Spleen (tissue), 13 donors: ENCODE data around the gene RNASE1. TPM values are rescaled to one million over a fixed set of nuclear protein-coding genes. Genes with fewer than 3 reads are reported as not detected.
A peak's percentile ranks its signal among the peaks of the same experiment; 100 is the strongest.

ENCODE experiments used
- DNase-seq: peaks from one replicate; pipeline ENCODE4 v3.0.0-alpha.2; 2020
- H3K27ac ChIP-seq, 8 donors: fragments of 200-600 bp; sonication (generic) in 7 of 8; 1 replicate in 4 of 8; 2 replicates in 4 of 8; pipeline versions ENCODE4 v1.5.0 to v1.8.0; 2016 to 2021; ENCODE audit warnings: inconsistent platforms in 4 of 8, mild to moderate bottlenecking in 4 of 8, moderate library complexity in 1 of 8
- H3K27me3 ChIP-seq, 7 donors: fragments of 200-600 bp; sonication (generic) in 6 of 7; replicated peaks in 1 of 7; 1 replicate in 4 of 7; 2 replicates in 3 of 7; pipeline versions ENCODE4 v1.5.0 to v1.8.0; 2016 to 2021; ENCODE audit warnings: inconsistent platforms in 3 of 7, mild to moderate bottlenecking in 1 of 7
- H3K36me3 ChIP-seq, 6 donors: fragments of 200-600 bp; sonication (generic) in 5 of 6; 1 replicate in 4 of 6; 2 replicates in 2 of 6; pipeline versions ENCODE4 v1.5.0 to v1.8.0; 2016 to 2021; ENCODE audit warnings: inconsistent platforms in 2 of 6
- H3K4me1 ChIP-seq, 6 donors: fragments of 200-600 bp; sonication (generic) in 5 of 6; 1 replicate in 3 of 6; 2 replicates in 3 of 6; pipeline versions ENCODE4 v1.5.0 to v1.8.0; 2016 to 2021; ENCODE audit warnings: inconsistent platforms in 3 of 6
- H3K4me3 ChIP-seq, 8 donors: fragments of 200-600 bp; sonication (generic) in 7 of 8; 1 replicate in 4 of 8; 2 replicates in 4 of 8; pipeline versions ENCODE4 v1.5.0 to v1.8.0; 2016 to 2021; ENCODE audit warnings: inconsistent platforms in 4 of 8, mild to moderate bottlenecking in 4 of 8, moderate library complexity in 2 of 8
- H3K9me3 ChIP-seq, 8 donors: fragments of 200-600 bp; sonication (generic) in 7 of 8; 1 replicate in 4 of 8; 2 replicates in 4 of 8; pipeline versions ENCODE4 v1.5.0 to v1.8.0; 2016 to 2021; ENCODE audit warnings: inconsistent platforms in 4 of 8
- POLR2A ChIP-seq, 3 donors: fragments of 450-650 bp; IDR thresholded peaks; one replicate each; pipeline ENCODE4 v1.5.1; 2017; ENCODE audit warnings: antibody characterized with exemption in 3 of 3, mild to moderate bottlenecking in 1 of 3
- POLR2AphosphoS5 ChIP-seq, 3 donors: sonication (generic); formaldehyde crosslinking; IDR thresholded peaks; one replicate each; pipeline ENCODE4 v1.5.1; 2017; ENCODE audit warnings: antibody characterized with exemption in 3 of 3
- WGBS, 5 donors: extraction: QIAGEN DNeasy Blood & Tissue Kit in 3 of 5; methylation state at CpG; one replicate each; pipeline versions ENCODE4 v1.1.5 to v1.1.7; 2013 to 2018; 5-methylcytosine and 5-hydroxymethylcytosine counted together
- intact Hi-C: fragments of 100-400 bp; cut with DNase I; formaldehyde crosslinking; loops from one replicate; pipeline ENCODE4 v1.15.0; 2023; ENCODE audit warnings: low total_unique reads
- long read RNA-seq, 2 donors: transcript quantifications; one replicate each; lab custom pipeline, GENCODE V29; 2026
- polyA plus RNA-seq, 3 donors: library from polyadenylated mRNA; stranded (reverse); fragments of 200-250 nt; gene quantifications; one replicate each; pipeline ENCODE4 v1.2.1, GENCODE V29; 2013
- total RNA-seq, 7 donors: library from RNA; depleted of rRNA in 3 of 7; stranded (reverse); fragments of >200 nt in 3 of 7; fragmentation: NEBNext Ultra II Directional in 4 of 7; extraction: Animal tissue kit (Norgen Biotek cat#: 25700) in 4 of 7; gene quantifications; one replicate each; pipeline versions ENCODE4 v1.1.0 to v1.2.1, GENCODE V29; 2016 to 2021
- TF ChIP-seq, protein P1 (sequence below), 11 experiments: fragments of 200-600 bp in 7 of 11; fragments of 450-650 bp in 4 of 11; sonication (generic) in 4 of 11; IDR thresholded peaks in 8 of 11; conservative IDR thresholded peaks in 3 of 11; 1 replicate in 7 of 11; 2 replicates in 4 of 11; pipeline versions ENCODE4 v1.4.0 to v1.8.0; 2016 to 2021; ENCODE audit warnings: antibody characterized with exemption in 11 of 11, inconsistent platforms in 4 of 11, mild to moderate bottlenecking in 1 of 11
- donor health status: healthy with polysubstance abuse.
- donor health status: DM: no; HTN: no; CAD: no; lungs with moderate emphysema.
- donor health status: DM: no; HTN: no; CAD: no.
- donor health status: Bipolar disorder and iron deficiency.
- donor health status: healthy.
- donor health status: DM: no; HTN: no; CAD: no.
- donor health status: DM: yes; HTN: yes; CAD: no.

Gene RNASE1
- total RNA-seq (100 to 1,000 TPM; 145 to 497 (median 339) TPM), polyA plus RNA-seq (100 to 1,000 TPM in 1 of 3 donors, 10 to 100 TPM in 2; 61.9 to 151 (median 79.0) TPM)
- long read RNA-seq, donor 1, transcript RNASE1-201 (3 exons, 878 nt): minor isoform, 19 of 457 reads
- long read RNA-seq, donor 1, transcript RNASE1-202 (2 exons, 1,348 nt): major isoform, 415 of 457 reads
- long read RNA-seq, donor 1, transcript RNASE1-203 (3 exons, 769 nt): minor isoform, 20 of 457 reads
- long read RNA-seq, donor 1, partial matches to known transcripts: 0 of 457 reads
- long read RNA-seq, donor 1, other reads (novel, unspliced or antisense): 0 of 457 reads
- long read RNA-seq, donor 2, transcript RNASE1-203 (3 exons, 769 nt): minor isoform, 6 of 122 reads
- long read RNA-seq, donor 2, transcript RNASE1-202 (2 exons, 1,348 nt): major isoform, 112 of 122 reads
- long read RNA-seq, donor 2, partial matches to known transcripts: 0 of 122 reads
- long read RNA-seq, donor 2, other reads (novel, unspliced or antisense): 0 of 122 reads

DNA sequence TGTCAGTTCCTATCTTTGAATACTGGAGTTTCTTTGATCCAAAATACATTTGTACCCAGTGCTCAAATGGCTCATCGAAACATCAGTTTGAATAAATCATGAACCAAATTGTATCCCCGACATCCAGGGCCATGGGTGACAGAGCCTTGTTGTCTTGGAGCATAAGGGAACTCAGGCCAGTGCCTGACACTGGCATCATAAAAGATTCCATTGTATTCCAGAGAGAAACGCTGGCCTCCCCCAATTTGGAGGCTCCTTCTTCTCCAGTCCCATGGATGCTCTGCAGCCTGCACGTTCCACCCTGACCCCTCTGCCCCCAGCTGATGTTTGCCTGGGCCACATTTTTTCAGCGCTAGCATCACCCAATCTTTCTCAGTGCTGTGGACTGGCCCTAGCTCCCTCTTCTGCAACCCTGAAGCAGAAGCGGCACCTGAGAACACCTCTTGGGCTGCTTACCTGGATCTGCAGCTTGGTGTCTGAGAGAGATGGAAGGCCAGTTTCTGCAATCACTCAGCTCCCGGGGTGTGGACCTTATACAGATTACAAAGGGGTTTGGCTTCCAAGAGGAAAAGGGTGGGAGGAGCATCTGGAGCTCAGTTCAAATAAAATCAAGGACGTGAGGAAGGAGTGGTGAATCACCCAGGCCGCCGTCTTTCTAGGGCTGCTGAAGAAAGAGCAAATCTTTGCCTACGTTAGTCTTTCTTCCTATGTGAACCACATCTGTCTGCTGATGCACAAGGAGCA lies at the start of gene RNASE1:
Gene RNASE1, minus strand, starts transcription at position 504 of the 744 bp plus-strand sequence. CDS start 776 bp downstream, outside the sequence.
- peak within 1 kb of the TSS; percentile 2 to 87 (median 82) for H3K27ac ChIP-seq
- H3K4me3 ChIP-seq: peak within 1 kb of the TSS; percentile 23 to 71 (median 48)
- H3K27me3 ChIP-seq: no peaks in the 10 kb centered on the region
- peak in 1 of 3 donors; percentile 71 for TF ChIP-seq POLR2A (IDR thresholded peaks at IDR 0.05)
- TF ChIP-seq, protein P1, sequence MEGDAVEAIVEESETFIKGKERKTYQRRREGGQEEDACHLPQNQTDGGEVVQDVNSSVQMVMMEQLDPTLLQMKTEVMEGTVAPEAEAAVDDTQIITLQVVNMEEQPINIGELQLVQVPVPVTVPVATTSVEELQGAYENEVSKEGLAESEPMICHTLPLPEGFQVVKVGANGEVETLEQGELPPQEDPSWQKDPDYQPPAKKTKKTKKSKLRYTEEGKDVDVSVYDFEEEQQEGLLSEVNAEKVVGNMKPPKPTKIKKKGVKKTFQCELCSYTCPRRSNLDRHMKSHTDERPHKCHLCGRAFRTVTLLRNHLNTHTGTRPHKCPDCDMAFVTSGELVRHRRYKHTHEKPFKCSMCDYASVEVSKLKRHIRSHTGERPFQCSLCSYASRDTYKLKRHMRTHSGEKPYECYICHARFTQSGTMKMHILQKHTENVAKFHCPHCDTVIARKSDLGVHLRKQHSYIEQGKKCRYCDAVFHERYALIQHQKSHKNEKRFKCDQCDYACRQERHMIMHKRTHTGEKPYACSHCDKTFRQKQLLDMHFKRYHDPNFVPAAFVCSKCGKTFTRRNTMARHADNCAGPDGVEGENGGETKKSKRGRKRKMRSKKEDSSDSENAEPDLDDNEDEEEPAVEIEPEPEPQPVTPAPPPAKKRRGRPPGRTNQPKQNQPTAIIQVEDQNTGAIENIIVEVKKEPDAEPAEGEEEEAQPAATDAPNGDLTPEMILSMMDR (IDR thresholded peaks at IDR 0.05 in 8 of 11, conservative IDR thresholded peaks at IDR 0.05 in 3 of 11): no peak
- TF ChIP-seq POLR2AphosphoS5 (IDR thresholded peaks at IDR 0.05): peak in 2 of 3 donors; percentile 52 to 66
- H3K36me3 ChIP-seq: no peaks in the 10 kb centered on the region
- intact Hi-C loops: no loop called here
- peaks cover 0 to 58% (median 35%) of the 10 kb centered on the region in 6 donors for H3K4me1 ChIP-seq
- 58 to 71% (median 63%) methylated on average over 11 of the region's 11 CpGs for WGBS, 5 donors
- H3K9me3 ChIP-seq: no peaks in the 10 kb centered on the region
- no peak for DNase-seq

DNA sequence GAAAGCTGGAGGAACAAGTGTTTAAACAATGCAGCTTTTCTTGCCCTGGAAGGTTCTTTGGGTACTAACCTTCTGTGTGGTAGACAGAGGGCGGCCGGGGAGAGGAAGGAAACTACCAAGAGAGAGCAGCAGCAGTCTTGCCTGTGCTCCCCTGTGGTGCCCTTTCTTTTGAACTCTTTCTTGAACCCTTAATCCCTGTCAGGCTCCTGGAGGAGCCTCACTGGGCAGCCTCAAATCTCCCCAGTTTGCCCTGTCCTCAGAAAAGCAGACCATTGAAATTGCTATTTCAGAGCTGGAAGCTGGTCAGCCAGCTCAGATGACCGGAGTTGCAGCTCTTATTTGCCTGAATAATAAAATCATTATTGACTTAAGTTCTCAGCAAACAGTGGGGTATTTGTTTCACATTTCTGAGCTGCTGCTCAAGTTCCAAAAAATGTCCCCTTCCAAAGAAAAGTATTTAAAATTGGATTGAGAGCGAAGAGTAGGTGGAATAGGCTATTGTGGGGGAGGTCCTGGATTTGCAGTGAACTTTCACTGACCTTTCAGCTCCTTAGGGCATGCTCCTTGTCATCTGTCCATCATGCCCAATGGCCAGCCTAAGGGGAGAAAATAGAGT lies 46.4 kb upstream of the RNASE1 start:
- intact Hi-C loops: no loop called here
- TF ChIP-seq POLR2A (IDR thresholded peaks at IDR 0.05): no peak
- TF ChIP-seq, protein P1 (IDR thresholded peaks at IDR 0.05 in 8 of 11, conservative IDR thresholded peaks at IDR 0.05 in 3 of 11): no peak
- TF ChIP-seq POLR2AphosphoS5 (IDR thresholded peaks at IDR 0.05): no peak
- DNase-seq: no peak
- H3K4me3 ChIP-seq: no peak overlapping the region
- H3K27me3 ChIP-seq: no peaks in the 10 kb centered on the region
- 43 to 62% (median 50%) methylated on average over 4 of the region's 4 CpGs for WGBS, 5 donors
- H3K36me3 ChIP-seq: no peaks in the 10 kb centered on the region
- H3K4me1 ChIP-seq: peaks cover 0 to 18% (median 0%) of the 10 kb centered on the region in 6 donors
- H3K9me3 ChIP-seq: no peaks in the 10 kb centered on the region
- no peak overlapping the region for H3K27ac ChIP-seq

DNA sequence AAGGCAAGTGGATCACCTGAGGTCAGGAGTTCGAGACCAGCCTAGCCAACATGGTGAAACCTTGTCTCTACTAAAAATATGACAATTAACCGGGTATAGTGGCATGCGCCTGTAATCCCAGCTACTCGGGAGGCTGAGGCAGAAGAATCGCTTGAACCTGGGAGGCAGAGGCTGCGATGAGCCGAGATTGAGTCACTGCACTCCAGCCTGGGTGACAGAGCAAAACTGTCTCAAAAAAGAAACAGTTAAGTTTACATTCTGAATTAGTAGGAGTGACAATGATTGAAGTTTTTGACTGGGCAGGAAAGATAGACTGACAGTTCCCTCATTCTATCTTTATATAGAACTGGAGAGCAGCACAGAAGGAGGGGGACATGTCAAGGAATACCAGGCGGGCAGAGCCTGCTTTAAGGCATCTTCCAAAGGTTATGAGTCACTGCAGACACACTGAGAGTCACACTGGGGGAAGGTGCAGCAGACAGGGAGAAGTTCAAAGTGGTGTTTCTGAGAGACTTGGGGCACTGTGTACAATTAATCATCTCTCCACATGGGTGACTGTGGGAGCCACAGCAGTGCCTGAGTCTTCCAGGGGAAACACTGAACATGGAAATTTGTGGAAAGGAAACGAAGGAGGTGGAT lies 45.8 kb upstream of the RNASE1 start:
- intact Hi-C loops: no loop called here
- TF ChIP-seq POLR2A (IDR thresholded peaks at IDR 0.05): no peak
- TF ChIP-seq POLR2AphosphoS5 (IDR thresholded peaks at IDR 0.05): no peak
- TF ChIP-seq, protein P1 (IDR thresholded peaks at IDR 0.05 in 8 of 11, conservative IDR thresholded peaks at IDR 0.05 in 3 of 11): no peak
- H3K36me3 ChIP-seq: no peaks in the 10 kb centered on the region
- H3K27ac ChIP-seq: no peak overlapping the region
- H3K27me3 ChIP-seq: no peaks in the 10 kb centered on the region
- no peak overlapping the region for H3K4me3 ChIP-seq
- H3K9me3 ChIP-seq: no peaks in the 10 kb centered on the region
- H3K4me1 ChIP-seq: peaks cover 0 to 18% (median 0%) of the 10 kb centered on the region in 6 donors
- no peak for DNase-seq
- 78 to 83% (median 80%) methylated on average over 9 of the region's 9 CpGs for WGBS, 5 donors
